ENCODE data around the gene SUPT3H. TPM values are rescaled to one million over a fixed set of nuclear protein-coding genes. Genes with fewer than 3 reads are reported as not detected.

SUPT3H gene
- total and polyA plus RNA-seq, 2 donors: 9.4 to 12.5 TPM

DNA sequence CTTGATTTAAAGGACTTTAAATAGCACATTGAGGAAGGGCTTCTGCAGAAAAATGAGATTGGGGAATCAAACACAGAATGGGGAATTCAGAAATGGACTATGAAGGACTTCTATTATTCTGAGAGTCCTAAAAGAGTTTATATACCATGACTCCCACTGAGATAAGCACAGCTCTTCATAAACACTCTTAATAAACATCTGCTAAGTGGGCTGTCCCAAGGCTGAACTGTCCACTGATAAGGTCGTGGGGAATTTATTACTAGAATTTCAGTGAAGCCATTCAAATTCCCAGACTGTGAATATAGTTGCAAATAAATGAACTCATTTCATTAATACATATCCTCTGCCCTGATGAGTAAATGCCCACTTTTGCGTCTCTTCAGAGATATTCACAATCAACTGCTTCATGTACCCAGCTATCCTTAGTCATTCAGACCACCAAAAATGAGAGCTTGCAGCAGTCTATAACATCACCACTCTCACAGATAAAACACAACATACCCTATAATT lies 517.8 kb downstream of the SUPT3H start:
- 33% methylated on average over 2 of the region's 2 CpGs for WGBS
- no peak for DNase-seq (ENCODE audit: extremely low spot score)
- Histone ChIP-seq H3K36me3 (ENCODE audit: insufficient read depth) (no peaks in the 10 kb centered on the region), H3K4me1 (ENCODE audit: insufficient read depth) (no peaks in the 10 kb centered on the region), H3K27ac (ENCODE audit: low read depth) (no peak overlapping the region), H3K4me3 (ENCODE audit: low read depth, low read length) (no peak overlapping the region)

DNA sequence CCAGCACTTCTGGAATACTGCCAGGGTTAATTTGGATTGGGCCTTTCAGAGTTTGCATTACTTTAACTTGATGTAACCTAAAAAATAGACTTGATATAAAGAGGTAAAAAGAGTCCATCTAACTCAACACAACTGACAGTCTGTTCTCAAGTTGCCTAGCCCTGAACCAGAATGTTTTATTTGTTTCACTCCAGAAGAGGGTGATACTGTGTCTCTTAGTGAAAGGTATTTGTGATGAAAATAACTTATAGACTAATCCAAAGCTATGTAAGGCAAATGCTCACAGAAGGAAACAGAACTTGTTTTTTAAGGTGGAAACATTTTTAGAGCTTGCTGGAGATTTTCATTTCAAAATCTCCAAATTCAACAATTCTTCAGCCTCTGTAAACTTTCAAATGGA lies 518.7 kb downstream of the SUPT3H start:
- H3K4me3 ChIP-seq (ENCODE audit: low read depth, low read length): no peak overlapping the region
- DNase-seq (ENCODE audit: extremely low spot score): no peak
- no peaks in the 10 kb centered on the region for H3K36me3 ChIP-seq (ENCODE audit: insufficient read depth)
- H3K27ac ChIP-seq (ENCODE audit: low read depth): no peak overlapping the region
- H3K4me1 ChIP-seq (ENCODE audit: insufficient read depth): no peaks in the 10 kb centered on the region

DNA sequence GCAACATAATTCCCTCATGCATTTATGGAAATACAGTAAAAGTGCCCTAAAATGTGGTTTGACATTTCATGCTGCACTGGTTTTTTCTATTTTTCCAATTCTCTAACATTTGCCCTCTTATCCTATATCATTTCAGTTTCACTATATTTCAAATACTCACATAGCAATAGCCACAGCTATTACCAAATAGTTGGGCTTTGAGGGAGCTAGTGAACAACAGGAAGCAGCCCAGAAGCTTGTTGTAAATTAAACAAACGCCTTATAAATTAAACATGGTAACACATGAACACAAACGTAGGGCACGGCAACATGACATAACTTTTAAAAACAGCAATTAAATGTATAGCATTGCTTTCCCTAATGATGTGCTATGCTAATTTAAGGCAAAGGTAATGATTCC lies 521.3 kb downstream of the SUPT3H start:
- H3K36me3 ChIP-seq (ENCODE audit: insufficient read depth): no peaks in the 10 kb centered on the region
- no peak overlapping the region for H3K4me3 ChIP-seq (ENCODE audit: low read depth, low read length)
- no peak for DNase-seq (ENCODE audit: extremely low spot score)
- no peaks in the 10 kb centered on the region for H3K4me1 ChIP-seq (ENCODE audit: insufficient read depth)
- H3K27ac ChIP-seq (ENCODE audit: low read depth): no peak overlapping the region
- 48% methylated on average over 3 of the region's 3 CpGs for whole genome bisulfite sequencing

DNA sequence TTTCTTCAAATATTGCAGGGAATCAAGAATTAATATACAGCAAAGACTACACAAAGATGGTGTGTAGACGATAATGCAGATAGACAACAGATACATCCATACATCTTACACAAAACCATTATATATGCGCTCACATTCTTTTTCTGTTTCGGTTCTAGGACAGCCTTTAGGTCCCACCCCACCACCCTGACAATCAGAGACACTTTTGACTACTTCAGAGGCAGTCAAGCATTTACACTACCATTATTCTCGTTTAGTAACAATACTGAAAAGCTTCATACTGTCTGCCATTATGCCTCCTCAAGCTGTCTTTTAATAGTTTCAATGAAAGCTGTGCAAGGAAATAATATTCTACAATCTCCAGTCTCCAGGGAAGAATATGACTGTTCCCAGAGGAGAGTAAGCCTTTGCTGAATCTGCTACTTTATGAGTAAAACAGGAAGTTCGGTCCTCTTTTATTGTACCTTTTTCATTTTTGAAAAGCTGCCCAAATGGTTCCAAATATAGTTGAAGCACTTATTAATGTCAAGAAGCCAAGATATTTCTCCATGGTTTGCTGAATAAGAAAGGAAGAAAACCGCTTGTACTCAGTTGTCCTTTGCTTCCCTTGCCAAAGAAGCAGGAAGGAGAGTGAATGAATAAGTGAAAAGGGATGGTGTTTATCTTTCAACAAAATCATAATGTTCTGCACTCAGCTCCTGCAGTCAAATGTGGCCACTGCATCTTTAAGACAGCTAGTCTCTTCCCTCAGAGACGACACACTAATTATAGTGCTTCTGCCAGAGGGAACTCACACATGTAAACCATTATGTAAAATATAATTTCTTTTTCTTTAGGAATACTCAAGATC lies 521.9 kb downstream of the SUPT3H start:
- WGBS: 51% methylated on average over 7 of the region's 7 CpGs
- DNase-seq (ENCODE audit: extremely low spot score): no peak
- no peak overlapping the region for H3K27ac ChIP-seq (ENCODE audit: low read depth)

DNA sequence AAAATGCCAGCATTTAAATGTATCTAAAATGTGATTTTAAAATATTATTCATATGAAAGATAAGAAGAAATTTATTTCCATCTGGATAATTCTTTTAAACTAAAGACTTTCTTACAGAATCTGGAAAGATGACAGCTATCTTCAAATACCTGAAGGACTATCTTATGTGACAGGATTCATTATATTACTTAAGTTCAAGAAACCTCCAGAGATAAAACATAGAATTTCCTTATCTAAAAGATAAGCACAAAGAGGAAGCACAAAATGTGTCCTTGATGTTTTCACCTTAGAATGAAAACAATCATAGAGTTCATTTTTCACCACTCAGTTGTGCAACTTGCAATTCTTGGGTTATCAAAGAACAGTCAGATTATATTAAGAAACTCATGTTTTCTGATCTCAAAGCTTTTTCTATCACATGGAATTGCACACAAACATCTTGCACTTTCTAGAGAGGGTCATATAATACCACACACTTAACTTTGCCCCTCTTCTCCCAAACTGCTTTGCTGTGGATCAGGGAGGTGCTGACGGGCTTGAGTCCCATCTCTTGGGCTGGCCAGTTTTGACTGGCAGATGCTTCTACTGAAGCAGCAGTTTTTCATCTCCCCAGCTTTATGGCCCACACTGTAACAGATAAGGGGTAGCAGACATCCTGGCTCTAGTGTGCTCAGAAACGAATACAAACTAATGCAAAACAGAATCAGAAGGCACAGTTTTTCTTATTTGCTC lies 522.9 kb downstream of the SUPT3H start:
- 62% methylated on average over 2 of the region's 2 CpGs for WGBS
- no peaks in the 10 kb centered on the region for H3K36me3 ChIP-seq (ENCODE audit: insufficient read depth)
- no peaks in the 10 kb centered on the region for H3K4me1 ChIP-seq (ENCODE audit: insufficient read depth)
- no peak overlapping the region for H3K27ac ChIP-seq (ENCODE audit: low read depth)
- no peak overlapping the region for H3K4me3 ChIP-seq (ENCODE audit: low read depth, low read length)
- DNase-seq (ENCODE audit: extremely low spot score): no peak

More for the DNA sequence above, 521.9 kb downstream of the SUPT3H start:
- H3K4me3 ChIP-seq (ENCODE audit: low read depth, low read length): no peak overlapping the region
- H3K4me1 ChIP-seq (ENCODE audit: insufficient read depth): no peaks in the 10 kb centered on the region
- H3K36me3 ChIP-seq (ENCODE audit: insufficient read depth): no peaks in the 10 kb centered on the region

DNA sequence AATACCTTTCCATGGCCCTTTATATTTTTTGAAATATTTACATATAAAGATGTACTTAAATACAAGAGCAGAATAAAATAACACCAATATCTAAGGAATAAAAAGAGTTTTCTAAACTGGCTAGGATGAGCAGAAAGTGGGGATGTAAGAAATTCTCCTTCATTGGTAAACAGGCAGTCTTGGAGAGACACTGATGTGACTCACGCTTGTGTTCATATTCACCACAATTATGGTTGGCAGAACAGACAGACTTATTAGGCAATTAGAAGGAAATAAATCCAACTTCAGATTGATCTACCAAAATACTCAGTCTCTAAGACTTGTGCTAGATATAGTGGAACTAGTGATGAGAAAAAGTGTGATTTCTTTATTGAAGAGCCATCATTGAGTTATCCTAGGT lies 526.6 kb downstream of the SUPT3H start:
- no peaks in the 10 kb centered on the region for H3K36me3 ChIP-seq (ENCODE audit: insufficient read depth)
- no peaks in the 10 kb centered on the region for H3K4me1 ChIP-seq (ENCODE audit: insufficient read depth)
- no peak for DNase-seq (ENCODE audit: extremely low spot score)
- 87% methylated on average over 1 of the region's 1 CpG for WGBS
- H3K4me3 ChIP-seq (ENCODE audit: low read depth, low read length): no peak overlapping the region
- H3K27ac ChIP-seq (ENCODE audit: low read depth): no peak overlapping the region

DNA sequence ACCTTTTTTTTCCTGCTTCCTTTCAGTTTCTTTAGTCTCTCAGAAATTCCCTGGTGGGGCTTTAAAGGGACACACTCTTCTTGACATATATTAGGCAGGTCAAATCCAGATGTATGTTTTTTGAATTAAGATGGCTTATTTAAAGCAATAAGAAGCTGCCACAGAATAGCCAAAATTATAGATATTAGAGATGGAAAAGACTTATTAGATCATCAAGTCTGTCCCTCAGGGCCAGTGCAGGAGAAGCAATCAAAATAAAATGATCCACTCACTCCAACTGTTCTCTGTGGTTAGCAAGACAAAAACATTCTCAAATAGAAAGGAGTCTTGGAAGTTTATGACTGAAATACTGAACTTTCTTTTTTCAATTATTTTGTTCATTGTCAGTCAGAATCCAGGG lies 527.4 kb downstream of the SUPT3H start:
- Histone ChIP-seq H3K27ac (ENCODE audit: low read depth) (no peak overlapping the region), H3K4me3 (ENCODE audit: low read depth, low read length) (no peak overlapping the region)
- no peak for DNase-seq (ENCODE audit: extremely low spot score)

DNA sequence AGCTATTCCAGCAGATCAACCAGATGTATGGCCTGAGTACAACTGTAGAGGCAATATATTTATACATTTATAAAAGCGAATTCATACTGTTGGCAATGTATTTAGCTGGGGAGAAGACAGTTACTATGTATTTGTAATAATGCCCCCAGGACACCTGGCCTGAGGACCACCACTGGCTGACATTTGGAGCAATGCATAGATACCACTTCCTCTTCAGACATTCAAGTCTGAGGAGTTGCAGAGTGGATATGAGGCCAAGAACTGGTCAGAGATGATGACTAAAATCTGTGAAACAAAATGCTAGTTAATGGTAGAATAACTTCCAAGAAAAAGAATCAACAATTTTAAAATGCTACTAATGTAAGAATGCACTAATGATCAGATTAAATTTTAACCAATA lies 527.9 kb downstream of the SUPT3H start:
- DNase-seq (ENCODE audit: extremely low spot score): no peak

More for the DNA sequence above, 527.4 kb downstream of the SUPT3H start:
- H3K36me3 ChIP-seq (ENCODE audit: insufficient read depth): no peaks in the 10 kb centered on the region
- no peaks in the 10 kb centered on the region for H3K4me1 ChIP-seq (ENCODE audit: insufficient read depth)

DNA sequence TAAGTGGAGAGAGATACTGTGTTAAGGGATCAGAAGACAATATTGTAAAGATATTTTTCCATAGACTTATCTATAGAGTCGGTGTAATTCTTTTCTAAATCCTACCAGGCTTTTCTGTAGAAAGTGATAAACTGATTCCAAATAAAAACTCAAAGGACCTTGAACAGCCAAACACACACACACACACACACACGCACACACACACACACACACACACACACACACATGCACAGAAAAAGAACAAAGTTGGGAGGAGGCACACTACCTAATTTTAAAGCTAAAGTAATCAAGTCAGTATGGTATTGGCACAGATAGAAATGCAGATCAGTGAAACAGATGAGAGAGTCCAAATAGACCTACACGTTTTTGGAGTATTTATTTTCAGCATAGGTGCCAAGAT lies 534.0 kb downstream of the SUPT3H start:
- no peak for DNase-seq (ENCODE audit: extremely low spot score)
- Histone ChIP-seq H3K4me3 (ENCODE audit: low read depth, low read length) (no peak overlapping the region), H3K4me1 (ENCODE audit: insufficient read depth) (no peaks in the 10 kb centered on the region), H3K27ac (ENCODE audit: low read depth) (no peak overlapping the region), H3K36me3 (ENCODE audit: insufficient read depth) (no peaks in the 10 kb centered on the region)
- WGBS: 53% methylated on average over 3 of the region's 3 CpGs

More for the DNA sequence above, 527.9 kb downstream of the SUPT3H start:
- H3K27ac ChIP-seq (ENCODE audit: low read depth): no peak overlapping the region
- no peak overlapping the region for H3K4me3 ChIP-seq (ENCODE audit: low read depth, low read length)
- WGBS: 87% methylated on average over 1 of the region's 1 CpG
- no peaks in the 10 kb centered on the region for H3K36me3 ChIP-seq (ENCODE audit: insufficient read depth)
- H3K4me1 ChIP-seq (ENCODE audit: insufficient read depth): no peaks in the 10 kb centered on the region

DNA sequence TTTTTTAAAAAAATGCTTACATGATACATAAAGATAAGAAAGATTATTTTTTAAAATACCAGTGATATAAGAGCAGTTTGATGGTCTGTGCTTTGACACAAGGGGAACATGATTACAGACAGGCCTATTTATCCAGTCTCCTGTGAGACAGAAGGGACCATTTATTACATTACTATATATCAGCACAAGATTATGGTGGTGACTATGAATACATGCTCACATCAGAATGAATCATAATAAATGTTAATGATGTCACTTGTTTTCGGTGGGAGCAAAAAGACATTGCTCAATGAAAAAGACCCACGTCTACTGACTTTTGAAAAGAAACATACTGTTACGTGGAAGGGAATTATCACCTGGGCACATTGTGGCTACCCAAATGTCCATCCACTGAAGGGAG lies 535.1 kb downstream of the SUPT3H start:
- Histone ChIP-seq H3K4me3 (ENCODE audit: low read depth, low read length) (no peak overlapping the region), H3K36me3 (ENCODE audit: insufficient read depth) (no peaks in the 10 kb centered on the region), H3K27ac (ENCODE audit: low read depth) (no peak overlapping the region), H3K4me1 (ENCODE audit: insufficient read depth) (no peaks in the 10 kb centered on the region)
- DNase-seq (ENCODE audit: extremely low spot score): no peak
- 94% methylated on average over 3 of the region's 3 CpGs for WGBS

DNA sequence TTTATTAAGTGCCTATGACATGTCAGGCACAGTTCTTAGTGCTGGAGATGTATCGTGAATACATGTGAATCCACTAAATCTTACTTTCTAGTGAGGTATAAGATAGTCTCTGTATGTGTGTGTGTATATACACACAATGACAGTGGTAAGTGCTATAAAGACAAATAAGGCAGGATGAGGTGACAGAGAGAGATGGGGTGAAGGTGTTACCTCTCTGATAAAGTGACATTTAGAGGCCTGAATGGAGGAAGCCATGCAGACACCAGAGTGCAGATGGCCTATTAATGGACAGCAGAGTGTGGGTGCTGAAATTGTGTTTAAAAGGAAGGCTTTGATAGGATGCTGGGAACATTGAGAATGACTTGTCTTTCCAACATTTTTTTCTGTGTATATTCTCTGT lies 535.9 kb downstream of the SUPT3H start:
- no peaks in the 10 kb centered on the region for H3K36me3 ChIP-seq (ENCODE audit: insufficient read depth)
- no peak for DNase-seq (ENCODE audit: extremely low spot score)
- WGBS: 92% methylated on average over 1 of the region's 1 CpG

DNA sequence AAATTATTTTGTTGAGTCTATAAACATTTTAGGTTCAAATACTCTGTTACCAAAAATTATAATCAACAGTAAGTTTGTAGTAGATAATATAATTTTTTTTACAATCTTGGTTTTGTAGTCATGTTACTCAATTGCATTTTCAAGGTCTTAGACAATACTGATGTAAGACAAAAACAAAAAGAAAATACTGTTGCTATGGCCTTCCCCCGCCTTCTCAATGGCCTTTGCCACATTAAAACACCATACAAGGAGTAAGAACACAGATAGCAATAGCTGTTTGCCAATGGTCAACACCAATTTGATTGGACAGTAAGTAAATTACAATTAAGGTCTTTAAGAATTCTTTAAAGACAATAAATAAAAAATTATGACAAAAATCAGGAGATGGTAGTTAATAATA lies 540.0 kb downstream of the SUPT3H start:
- 100% methylated on average over 1 of the region's 1 CpG for WGBS
- Histone ChIP-seq H3K4me3 (ENCODE audit: low read depth, low read length) (no peak overlapping the region), H3K27ac (ENCODE audit: low read depth) (no peak overlapping the region), H3K36me3 (ENCODE audit: insufficient read depth) (no peaks in the 10 kb centered on the region), H3K4me1 (ENCODE audit: insufficient read depth) (no peaks in the 10 kb centered on the region)
- DNase-seq (ENCODE audit: extremely low spot score): no peak

More for the DNA sequence above, 535.9 kb downstream of the SUPT3H start:
- Histone ChIP-seq H3K27ac (ENCODE audit: low read depth) (no peak overlapping the region), H3K4me3 (ENCODE audit: low read depth, low read length) (no peak overlapping the region), H3K4me1 (ENCODE audit: insufficient read depth) (no peaks in the 10 kb centered on the region)

DNA sequence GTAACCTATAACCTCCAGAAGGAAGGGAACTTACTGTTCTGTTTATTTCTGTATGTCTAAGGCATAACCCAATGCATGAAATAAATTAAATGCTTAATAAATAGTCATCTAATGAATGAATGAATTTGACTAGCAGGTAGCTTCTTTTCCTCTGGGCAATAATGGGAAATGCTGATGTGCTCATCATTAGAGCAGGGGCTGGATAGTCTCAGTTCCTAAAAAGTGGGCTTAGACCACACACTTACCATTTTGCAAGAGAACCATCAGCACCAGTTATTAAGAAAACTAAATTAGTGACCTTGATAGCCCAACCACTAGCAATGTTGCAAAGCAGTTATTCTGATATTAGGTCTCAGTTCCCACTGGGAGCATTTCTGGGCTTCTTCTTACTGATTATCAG lies 540.5 kb downstream of the SUPT3H start:
- Histone ChIP-seq H3K4me3 (ENCODE audit: low read depth, low read length) (no peak overlapping the region), H3K36me3 (ENCODE audit: insufficient read depth) (no peaks in the 10 kb centered on the region), H3K27ac (ENCODE audit: low read depth) (no peak overlapping the region), H3K4me1 (ENCODE audit: insufficient read depth) (no peaks in the 10 kb centered on the region)
- no peak for DNase-seq (ENCODE audit: extremely low spot score)

DNA sequence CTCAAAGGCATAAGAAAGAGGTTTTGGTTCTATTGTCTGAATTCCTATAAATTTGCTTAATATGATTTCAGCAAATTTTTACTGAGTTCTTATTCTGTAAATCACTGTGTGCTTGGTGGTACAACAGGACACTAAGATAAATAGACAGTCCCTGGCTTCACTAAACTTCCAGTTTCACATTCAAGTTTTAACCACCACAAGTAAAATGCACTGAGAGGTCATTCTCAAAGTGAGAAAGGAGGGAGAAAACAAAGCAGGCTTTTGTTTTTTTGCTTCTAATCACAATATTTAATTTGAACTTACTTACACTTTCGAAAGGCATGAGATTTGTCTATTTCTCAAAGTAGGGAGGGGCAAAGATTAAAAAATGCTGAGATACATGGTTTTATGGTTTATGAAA lies 544.5 kb downstream of the SUPT3H start:
- Histone ChIP-seq H3K36me3 (ENCODE audit: insufficient read depth) (peaks cover 1% of the 10 kb centered on the region), H3K27ac (ENCODE audit: low read depth) (no peak overlapping the region), H3K4me1 (ENCODE audit: insufficient read depth) (no peaks in the 10 kb centered on the region), H3K4me3 (ENCODE audit: low read depth, low read length) (no peak overlapping the region)
- 93% methylated on average over 1 of the region's 1 CpG for WGBS
- no peak for DNase-seq (ENCODE audit: extremely low spot score)
